Hematopoietic multipotent progenitor cell treated with erythropoietin and hydrocortisone succinate and interleukin-3 and kit ligand, for 6 days (in vitro differentiated cells): Measurements from ENCODE around the gene PRRT1.
A peak's percentile ranks its signal among the peaks of the same experiment; 100 is the strongest.

Experiments used
- DNase-seq: peaks from one replicate; pipeline ENCODE4 v3.0.0-alpha.2; 2015

PRRT1 gene

GRCh38 chr6:32173051-32173727 lies 21.4 kb upstream of the PRRT1 start:
- peak; percentile 14 for DNase-seq

GRCh38 chr6:32171234-32171633 lies 19.5 kb upstream of the PRRT1 start:
- no peak for DNase-seq

- DNase-seq, result no peak
These were observed 18.6 kb upstream of the PRRT1 start for GRCh38 chr6:32170294-32170693.

GRCh38 chr6:32168807-32169591 lies 17.3 kb upstream of the PRRT1 start:
- no peak for DNase-seq

- DNase-seq, result no peak
These were observed 16.6 kb upstream of the PRRT1 start for GRCh38 chr6:32168350-32168749.

GRCh38 chr6:32167761-32168262 lies 16.1 kb upstream of the PRRT1 start:
- peak; percentile 96 for DNase-seq

- no peak for DNase-seq
These were observed 15.5 kb upstream of the PRRT1 start for GRCh38 chr6:32167154-32167760.

GRCh38 chr6:32166411-32167061 lies 14.8 kb upstream of the PRRT1 start:
- no peak for DNase-seq

- no peak for DNase-seq
These were observed 12.6 kb upstream of the PRRT1 start, which contains the start of gene EGFL8 for GRCh38 chr6:32164295-32164694. Gene EGFL8, plus strand, starts transcription at chr6:32164595. Its CDS starts 1,571 bp downstream, at chr6:32166166.

- no peak for DNase-seq
These were observed 12.0 kb upstream of the PRRT1 start for GRCh38 chr6:32163559-32164258.

- DNase-seq, result no peak
These were observed 6.3 kb upstream of the PRRT1 start for GRCh38 chr6:32158052-32158451.

GRCh38 chr6:32156891-32157290 lies 5.2 kb upstream of the PRRT1 start:
- no peak for DNase-seq

- DNase-seq, result no peak
These were observed 2.9 kb upstream of the PRRT1 start for GRCh38 chr6:32154514-32155161.

GRCh38 chr6:32153564-32154513 lies 2.1 kb upstream of the PRRT1 start, which contains the start of gene PPT2:
Gene PPT2, plus strand, starts transcription at chr6:32154141. Its CDS starts 454 bp downstream, at chr6:32154595.
- peak; percentile 96 for DNase-seq

- no peak for DNase-seq
These were observed 1.2 kb upstream of the PRRT1 start for GRCh38 chr6:32152769-32153563.

GRCh38 chr6:32151181-32151862 lies 417 bp downstream of the PRRT1 start:
- no peak for DNase-seq

- DNase-seq, result no peak
These were observed 1.5 kb downstream of the PRRT1 start for GRCh38 chr6:32149932-32150870.
